Small intestine (tissue), 7 donors: Measurements from ENCODE around the gene AGPAT4. TPM values are rescaled to one million over a fixed set of nuclear protein-coding genes. Genes with fewer than 3 reads are reported as not detected.

Source experiments
- DNase-seq, 2 donors: peaks; one replicate each; pipeline versions ENCODE4 v3.0.0 to v3.0.0-alpha.2; 2013
- FAIRE-seq: peaks from 2 replicates; lab custom pipeline; 2012; peaks lifted over from hg19 to GRCh38; lab: Jason Lieb, UNC
- H3K27ac ChIP-seq, 3 donors: one replicate each; pipeline ENCODE4 v1.5.1; 2013; ENCODE audit warnings: low read length in 2 of 3, mild to moderate bottlenecking in 2 of 3, control low read depth in 1 of 3, inconsistent platforms in 1 of 3, low read depth in 1 of 3, moderate library complexity in 1 of 3
- H3K27me3 ChIP-seq, 3 donors: one replicate each; pipeline ENCODE4 v1.6.1; 2013; ENCODE audit warnings: low read length in 3 of 3, inconsistent platforms in 1 of 3; ENCODE audit not compliant: control insufficient read depth in 3 of 3, insufficient read depth in 3 of 3
- H3K36me3 ChIP-seq, 3 donors: one replicate each; pipeline ENCODE4 v1.6.1; 2013; ENCODE audit warnings: low read length in 3 of 3, inconsistent platforms in 1 of 3, low read depth in 1 of 3, mild to moderate bottlenecking in 1 of 3, moderate library complexity in 1 of 3; ENCODE audit not compliant: control insufficient read depth in 3 of 3, insufficient read depth in 2 of 3
- H3K4me1 ChIP-seq, 3 donors: one replicate each; pipeline ENCODE4 v1.6.1; 2013; ENCODE audit warnings: low read length in 2 of 3, inconsistent platforms in 1 of 3, low read depth in 1 of 3, mild to moderate bottlenecking in 1 of 3, moderate library complexity in 1 of 3; ENCODE audit not compliant: control insufficient read depth in 3 of 3, insufficient read depth in 2 of 3
- H3K4me3 ChIP-seq, 3 donors: one replicate each; pipeline ENCODE4 v1.5.1; 2013; ENCODE audit warnings: low read length in 3 of 3, control low read depth in 1 of 3, inconsistent platforms in 1 of 3, low read depth in 1 of 3, mild to moderate bottlenecking in 1 of 3, moderate library complexity in 1 of 3
- H3K9me3 ChIP-seq, 2 donors: one replicate each; pipeline ENCODE4 v1.6.1; 2013; ENCODE audit warnings: low read depth in 1 of 2, low read length in 1 of 2; ENCODE audit not compliant: control insufficient read depth in 2 of 2, insufficient read depth in 1 of 2
- WGBS, 3 donors: extraction: QIAGEN DNeasy Blood & Tissue Kit; methylation state at CpG; one replicate each; pipeline ENCODE4 v1.1.7; 2013; 5-methylcytosine and 5-hydroxymethylcytosine counted together
- polyA plus RNA-seq, 4 donors: library from polyadenylated mRNA; stranded (reverse) in 3 of 4; unstranded in 1 of 4; fragments of 200-250 nt in 3 of 4; fragments of 120-200 nt in 1 of 4; gene quantifications; one replicate each; pipeline versions ENCODE4 v1.2.1 to v1.2.3, GENCODE V29; 2013
- donor health status: healthy with polysubstance abuse.
- donor health status: control.
- donor health status: control.
- donor health status: Bipolar disorder and iron deficiency.
- donor health status: healthy.

The AGPAT4 gene
- polyA plus RNA-seq, 4 donors, result 1.6 to 2.3 TPM; not detected in 2

DNA sequence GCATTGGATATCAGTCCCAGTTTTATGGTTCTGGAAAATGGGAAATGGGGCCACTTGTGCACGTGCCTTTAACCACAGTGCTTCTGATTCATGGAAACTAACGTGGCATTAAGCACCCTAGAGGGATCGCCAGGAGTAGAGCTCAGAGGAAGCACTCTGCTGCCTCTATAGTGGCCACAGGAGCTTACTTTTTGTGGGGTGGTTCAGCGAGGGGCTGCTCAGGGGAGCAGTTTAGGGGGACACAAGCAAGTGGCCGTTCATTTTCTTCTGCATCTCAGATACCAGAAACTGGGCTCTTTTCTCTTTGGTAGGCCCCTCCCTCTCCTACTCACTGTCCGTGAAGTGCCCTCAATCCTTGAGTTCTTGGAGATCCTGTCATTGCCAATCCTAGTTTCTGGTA lies 28.5 kb downstream of the AGPAT4 start:
- no peak for FAIRE-seq
- 70 to 84% (median 77%) methylated on average over 6 of the region's 6 CpGs for WGBS, 3 donors

DNA sequence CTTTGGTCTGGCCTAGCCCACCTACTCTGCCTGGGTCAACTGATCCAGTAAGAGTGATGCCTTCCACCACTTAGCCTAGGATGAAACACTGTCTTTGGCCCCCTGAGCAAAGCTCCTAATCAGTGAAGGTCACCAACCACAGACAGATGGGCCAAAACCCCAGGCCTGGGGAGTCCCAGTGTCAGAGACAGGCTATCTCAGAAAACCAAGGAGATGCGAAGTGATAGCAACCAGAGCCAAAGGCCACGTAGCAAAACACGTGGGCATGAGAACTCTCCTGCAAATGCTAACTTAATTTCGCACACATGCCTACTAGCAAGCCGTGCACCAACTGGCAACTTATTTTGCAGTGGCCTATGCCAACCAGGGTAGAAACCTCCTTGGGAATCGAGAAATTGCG lies 29.1 kb downstream of the AGPAT4 start:
- Histone ChIP-seq H3K27ac (no peak overlapping the region), H3K36me3 (peaks cover 0 to 4% (median 0%) of the 10 kb centered on the region in 3 donors), H3K27me3 (no peaks in the 10 kb centered on the region), H3K4me3 (no peak overlapping the region), H3K9me3 (no peaks in the 10 kb centered on the region), H3K4me1 (no peaks in the 10 kb centered on the region)
- FAIRE-seq, result no peak
- WGBS, 3 donors, result 93 to 94% (median 94%) methylated on average over 7 of the region's 7 CpGs
- DNase-seq, result no peak

More for the DNA sequence above, 28.5 kb downstream of the AGPAT4 start:
- no peak overlapping the region for H3K4me3 ChIP-seq
- no peak for DNase-seq
- peaks cover 0 to 4% (median 0%) of the 10 kb centered on the region in 3 donors for H3K36me3 ChIP-seq
- no peak overlapping the region for H3K27ac ChIP-seq
- H3K4me1 ChIP-seq, result no peaks in the 10 kb centered on the region
- H3K27me3 ChIP-seq, result no peaks in the 10 kb centered on the region
- H3K9me3 ChIP-seq, result no peaks in the 10 kb centered on the region

DNA sequence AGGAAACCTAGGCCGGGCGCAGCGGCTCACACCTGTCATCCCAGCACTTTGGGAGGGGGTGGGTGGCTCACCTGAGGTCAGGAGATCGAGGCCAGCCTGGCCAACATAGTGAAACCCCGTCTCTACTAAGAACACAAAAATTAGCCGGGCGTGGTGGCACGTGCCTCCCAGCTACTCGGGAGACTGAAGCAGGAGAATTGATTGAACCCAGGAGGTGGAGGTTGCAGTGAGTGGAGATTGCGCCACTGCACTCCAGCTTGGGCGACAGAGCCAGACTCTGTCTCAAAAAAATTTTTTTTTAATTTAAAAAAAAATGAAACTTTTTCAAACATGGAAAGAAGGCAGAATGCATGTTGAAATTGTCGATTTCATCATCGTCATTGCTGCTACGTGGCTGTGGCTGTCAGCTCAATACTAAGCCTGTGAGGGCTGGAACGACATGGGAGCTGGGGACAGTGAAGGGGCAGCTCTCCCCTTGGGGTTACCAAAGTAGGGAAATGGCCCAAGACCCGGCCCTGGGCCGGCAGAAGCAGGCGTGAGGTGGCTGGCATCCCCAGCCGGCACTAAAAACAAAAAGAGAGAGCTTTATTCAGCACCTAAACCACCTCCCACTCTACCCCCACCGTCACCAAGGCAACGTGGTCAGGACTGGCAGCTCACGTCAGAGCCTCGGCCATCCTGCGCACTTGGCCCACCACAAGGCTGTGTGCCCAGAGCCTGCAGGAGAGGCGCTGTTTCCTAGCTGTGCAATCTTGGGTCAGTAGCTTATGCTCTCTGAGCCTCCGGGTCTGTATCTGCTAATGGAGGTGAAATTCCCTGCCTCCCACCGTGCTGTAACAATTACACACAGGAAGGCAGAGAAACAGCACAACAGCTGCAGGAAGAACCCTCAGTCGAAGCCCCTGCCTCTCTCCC lies 30.8 kb downstream of the AGPAT4 start:
- H3K36me3 ChIP-seq, result peaks cover 0 to 4% (median 0%) of the 10 kb centered on the region in 3 donors
- H3K4me1 ChIP-seq, result no peaks in the 10 kb centered on the region
- H3K4me3 ChIP-seq, result no peak overlapping the region
- no peak for FAIRE-seq
- no peak for DNase-seq
- no peak overlapping the region for H3K27ac ChIP-seq
- no peaks in the 10 kb centered on the region for H3K27me3 ChIP-seq
- 76 to 82% (median 77%) methylated on average over 28 of the region's 28 CpGs for WGBS, 3 donors
- H3K9me3 ChIP-seq, result no peaks in the 10 kb centered on the region

DNA sequence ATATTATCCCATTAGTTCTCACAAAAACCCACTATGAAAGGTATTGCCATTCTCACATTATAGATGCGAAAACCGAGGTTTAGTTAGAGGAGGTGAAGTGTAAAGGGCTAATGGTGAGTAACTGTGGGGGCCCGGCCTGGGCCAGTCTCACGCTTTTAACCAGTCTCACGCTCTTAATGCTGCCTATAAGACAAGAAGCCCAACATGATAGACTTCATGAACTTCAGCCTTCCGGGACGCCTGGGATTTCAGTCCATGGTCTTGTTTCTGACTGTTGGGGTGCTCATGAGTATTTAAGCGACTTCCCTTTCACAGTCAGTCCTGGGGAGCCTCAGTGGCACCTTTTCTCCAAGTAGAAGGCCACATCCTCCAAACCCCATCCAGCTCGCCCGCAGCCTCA lies 31.7 kb downstream of the AGPAT4 start:
- Histone ChIP-seq H3K9me3 (no peaks in the 10 kb centered on the region), H3K27ac (no peak overlapping the region), H3K4me1 (no peaks in the 10 kb centered on the region), H3K4me3 (no peak overlapping the region), H3K36me3 (peaks cover 0 to 4% (median 0%) of the 10 kb centered on the region in 3 donors), H3K27me3 (no peaks in the 10 kb centered on the region)
- WGBS, 3 donors, result 91 to 94% (median 92%) methylated on average over 10 of the region's 10 CpGs
- DNase-seq (no peak), FAIRE-seq (no peak)

DNA sequence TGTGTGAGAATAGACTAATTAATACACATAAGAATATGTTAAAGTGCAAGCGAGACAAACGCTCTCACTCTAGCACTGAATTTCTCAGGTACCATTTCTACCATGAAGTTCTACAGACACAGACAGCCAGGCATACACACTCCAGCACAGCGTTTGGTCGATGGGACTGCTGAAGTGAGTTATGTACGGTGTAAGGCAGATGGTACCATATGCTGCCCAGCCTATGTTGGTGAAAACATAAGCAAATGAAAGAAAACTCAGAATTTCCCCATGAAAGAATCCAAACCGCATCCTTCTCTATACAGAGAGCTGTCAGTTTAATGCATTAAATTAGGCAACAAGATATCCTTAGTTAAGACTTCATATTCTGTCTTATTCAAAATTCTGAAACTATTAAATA lies 34.9 kb downstream of the AGPAT4 start:
- DNase-seq, result no peak
- no peak for FAIRE-seq
- no peaks in the 10 kb centered on the region for H3K9me3 ChIP-seq
- peaks cover 0 to 2% (median 0%) of the 10 kb centered on the region in 3 donors for H3K36me3 ChIP-seq
- no peaks in the 10 kb centered on the region for H3K4me1 ChIP-seq
- H3K27ac ChIP-seq, result no peak overlapping the region
- H3K27me3 ChIP-seq, result no peaks in the 10 kb centered on the region
- 94 to 96% (median 95%) methylated on average over 6 of the region's 6 CpGs for WGBS, 3 donors
- H3K4me3 ChIP-seq, result no peak overlapping the region

DNA sequence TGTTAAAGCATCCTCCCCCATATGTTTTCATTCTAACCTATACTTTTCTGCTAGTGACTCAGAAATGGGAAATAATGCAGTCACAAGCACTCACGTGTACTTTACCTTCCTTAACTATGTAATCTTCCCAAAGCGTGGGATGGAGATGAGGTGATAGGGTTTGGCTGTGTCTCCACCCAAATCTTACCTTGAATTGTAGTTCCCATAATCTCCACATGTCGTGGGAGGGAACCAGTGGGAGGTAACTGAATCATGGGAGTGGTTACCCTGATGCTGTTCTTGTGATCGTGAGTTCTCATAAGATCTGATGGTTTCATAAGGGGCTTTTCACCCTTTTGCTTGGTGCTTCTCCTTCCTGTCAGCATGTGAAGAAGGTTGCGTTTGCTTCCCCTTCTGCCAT lies 35.4 kb downstream of the AGPAT4 start:
- no peaks in the 10 kb centered on the region for H3K4me1 ChIP-seq
- no peak overlapping the region for H3K4me3 ChIP-seq
- H3K36me3 ChIP-seq, result peaks cover 0 to 2% (median 0%) of the 10 kb centered on the region in 3 donors
- H3K27me3 ChIP-seq, result no peaks in the 10 kb centered on the region
- no peaks in the 10 kb centered on the region for H3K9me3 ChIP-seq
- no peak overlapping the region for H3K27ac ChIP-seq
- DNase-seq, result no peak
- 74 to 87% (median 80%) methylated on average over 5 of the region's 5 CpGs for WGBS, 3 donors
- no peak for FAIRE-seq

DNA sequence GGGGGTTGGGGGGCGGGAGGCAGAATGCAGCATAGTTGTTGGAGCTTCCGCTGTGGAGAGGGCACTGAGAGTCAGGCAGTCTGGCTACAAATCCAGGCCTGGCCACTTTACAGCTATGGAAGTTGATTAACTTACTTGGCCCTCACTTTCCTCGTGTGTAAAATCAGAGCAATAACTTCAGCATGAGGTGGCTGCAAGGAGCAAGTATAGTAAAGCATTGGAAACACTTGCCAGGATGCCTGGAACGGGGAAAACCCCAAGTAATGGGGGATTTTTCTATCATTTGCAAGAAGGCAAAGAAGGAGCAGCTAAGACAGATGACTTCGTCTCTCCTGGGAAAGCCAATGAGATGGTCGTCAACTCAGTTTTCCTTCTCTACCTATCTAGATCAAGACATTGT lies 35.8 kb downstream of the AGPAT4 start:
- no peak for DNase-seq
- 75 to 87% (median 76%) methylated on average over 6 of the region's 6 CpGs for WGBS, 3 donors
- H3K27me3 ChIP-seq, result no peaks in the 10 kb centered on the region

DNA sequence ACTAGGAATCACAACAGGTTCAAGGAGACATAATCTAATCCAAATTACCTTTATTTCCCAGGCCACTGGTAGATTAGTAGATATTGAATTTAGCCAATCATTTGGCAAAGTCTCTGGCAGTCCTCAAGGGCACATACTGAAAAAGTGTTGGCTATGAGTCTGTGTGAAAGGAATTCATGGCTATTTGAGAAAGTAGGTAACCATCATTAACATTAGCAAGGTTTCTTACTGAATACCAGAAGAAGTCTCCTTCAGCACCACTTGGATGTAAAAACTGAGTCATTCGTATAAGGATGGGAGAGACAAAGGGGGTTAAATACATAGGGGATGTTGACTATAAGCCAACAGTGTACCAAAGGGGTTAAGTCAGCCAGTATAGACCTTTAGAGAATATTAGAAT lies 36.7 kb downstream of the AGPAT4 start:
- no peaks in the 10 kb centered on the region for H3K27me3 ChIP-seq
- DNase-seq, result no peak
- no peaks in the 10 kb centered on the region for H3K9me3 ChIP-seq
- no peak overlapping the region for H3K27ac ChIP-seq
- H3K4me3 ChIP-seq, result no peak overlapping the region
- FAIRE-seq, result no peak
- 89 to 98% (median 92%) methylated on average over 1 of the region's 1 CpG for WGBS, 3 donors
- H3K4me1 ChIP-seq, result no peaks in the 10 kb centered on the region
- H3K36me3 ChIP-seq, result peaks cover 0 to 2% (median 0%) of the 10 kb centered on the region in 3 donors

More for the DNA sequence above, 35.8 kb downstream of the AGPAT4 start:
- Histone ChIP-seq H3K27ac (no peak overlapping the region), H3K36me3 (peaks cover 0 to 2% (median 0%) of the 10 kb centered on the region in 3 donors), H3K4me1 (no peaks in the 10 kb centered on the region), H3K9me3 (no peaks in the 10 kb centered on the region), H3K4me3 (no peak overlapping the region)
- no peak for FAIRE-seq
